C4-2B (cell line): ENCODE data around the gene PRKCH.
"Not testable (repeated sequence)": the region's sequence is repeated elsewhere in the genome, so short reads cannot be mapped to it uniquely, and the experiment has no call there.

Experiments used
- ZFX ChIP-seq: fragments of 450-650 bp; IDR thresholded peaks from 2 replicates; pipeline ENCODE4 v1.6.1; 2017
- TF ChIP-seq, protein P1 (sequence below): fragments of 450-650 bp; conservative IDR thresholded peaks from 2 replicates; pipeline ENCODE4 v1.5.1; 2017; ENCODE audit warnings: mild to moderate bottlenecking

DNA sequence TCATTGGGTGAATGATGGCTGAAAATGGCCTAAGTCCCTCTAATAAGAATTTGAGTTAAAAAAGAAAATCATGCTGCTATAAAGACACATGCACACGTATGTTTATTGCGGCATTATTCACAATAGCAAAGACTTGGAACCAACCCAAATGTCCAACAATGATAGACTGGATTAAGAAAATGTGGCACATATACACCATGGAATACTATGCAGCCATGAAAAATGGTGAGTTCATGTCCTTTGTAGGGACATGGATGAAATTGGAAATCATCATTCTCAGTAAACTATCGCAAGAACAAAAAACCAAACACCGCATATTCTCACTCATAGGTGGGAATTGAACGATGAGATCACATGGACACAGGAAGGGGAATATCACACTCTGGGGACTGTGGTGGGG lies 208.0 kb downstream of the PRKCH start:
- TF ChIP-seq, protein P1, sequence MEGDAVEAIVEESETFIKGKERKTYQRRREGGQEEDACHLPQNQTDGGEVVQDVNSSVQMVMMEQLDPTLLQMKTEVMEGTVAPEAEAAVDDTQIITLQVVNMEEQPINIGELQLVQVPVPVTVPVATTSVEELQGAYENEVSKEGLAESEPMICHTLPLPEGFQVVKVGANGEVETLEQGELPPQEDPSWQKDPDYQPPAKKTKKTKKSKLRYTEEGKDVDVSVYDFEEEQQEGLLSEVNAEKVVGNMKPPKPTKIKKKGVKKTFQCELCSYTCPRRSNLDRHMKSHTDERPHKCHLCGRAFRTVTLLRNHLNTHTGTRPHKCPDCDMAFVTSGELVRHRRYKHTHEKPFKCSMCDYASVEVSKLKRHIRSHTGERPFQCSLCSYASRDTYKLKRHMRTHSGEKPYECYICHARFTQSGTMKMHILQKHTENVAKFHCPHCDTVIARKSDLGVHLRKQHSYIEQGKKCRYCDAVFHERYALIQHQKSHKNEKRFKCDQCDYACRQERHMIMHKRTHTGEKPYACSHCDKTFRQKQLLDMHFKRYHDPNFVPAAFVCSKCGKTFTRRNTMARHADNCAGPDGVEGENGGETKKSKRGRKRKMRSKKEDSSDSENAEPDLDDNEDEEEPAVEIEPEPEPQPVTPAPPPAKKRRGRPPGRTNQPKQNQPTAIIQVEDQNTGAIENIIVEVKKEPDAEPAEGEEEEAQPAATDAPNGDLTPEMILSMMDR: not testable (repeated sequence)
- not testable (repeated sequence) for TF ChIP-seq ZFX
